ENCODE measurements around the gene DGUOK. TPM values are rescaled to one million over a fixed set of nuclear protein-coding genes. Genes with fewer than 3 reads are reported as not detected.

Gene DGUOK
- total RNA-seq, 1 experiment from 2014 or later: 100 TPM

DNA sequence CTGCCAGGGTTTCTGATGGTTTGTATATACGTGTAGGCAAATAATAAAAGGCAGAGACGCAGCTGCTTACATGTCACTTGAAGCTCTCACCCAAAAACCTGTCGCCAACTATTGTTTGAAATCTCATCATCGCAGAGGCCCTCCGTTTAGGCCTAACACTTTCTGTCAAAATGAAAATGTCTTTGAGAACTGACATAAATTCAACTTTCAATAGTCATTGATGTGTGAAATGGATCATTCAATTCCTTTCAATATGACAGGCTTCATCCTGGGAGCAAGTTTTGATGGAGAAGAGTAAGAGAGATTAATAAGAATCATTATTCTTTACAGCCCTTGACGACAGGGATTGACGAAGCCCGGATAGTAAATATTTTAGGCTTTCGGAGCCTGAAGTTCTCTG is 31.2 kb upstream of the DGUOK start:
- Histone ChIP-seq H2AFZ (ENCODE audit: low read depth, low read length, poor library complexity, severe bottlenecking) (no peak overlapping the region), H3K36me3 (ENCODE audit: control insufficient read depth in 1 of 2, insufficient read depth in 2 of 2, low read length in 2 of 2) (no peaks in the 10 kb centered on the region), H3K9me3 (ENCODE audit: control insufficient read depth in 1 of 2, insufficient read depth in 1 of 2, low read depth in 1 of 2, low read length in 2 of 2) (no peaks in the 10 kb centered on the region), H3K27me3 (ENCODE audit: insufficient read depth, low read length) (no peaks in the 10 kb centered on the region), H3K4me3 (replicated peaks in 1 of 2; ENCODE audit: low read depth in 1 of 2, low read length in 2 of 2) (no peak overlapping the region), H3K79me2 (ENCODE audit: insufficient read depth, low read length) (no peaks in the 10 kb centered on the region), H3K9me2 (ENCODE audit: insufficient read depth) (no peaks in the 10 kb centered on the region), H3K27ac (ENCODE audit: low read depth, low read length) (no peak overlapping the region), H3K4me1 (ENCODE audit: control insufficient read depth in 1 of 2, insufficient read depth in 2 of 2, low read length in 2 of 2) (peaks cover 0 to 6% of the 10 kb centered on the region in 2 experiments; a peak in 1 of 4 replicates), H3K9ac (ENCODE audit: low read length) (no peak overlapping the region), H3K4me2 (ENCODE audit: low read length) (no peak overlapping the region), H4K20me1 (ENCODE audit: insufficient read depth) (no peaks in the 10 kb centered on the region)
- no TSS peak for BruUV-seq (replicated peaks)
- no peak for DNase-seq (ENCODE audit: low read depth, low spot score)
- TF ChIP-seq, protein P1, sequence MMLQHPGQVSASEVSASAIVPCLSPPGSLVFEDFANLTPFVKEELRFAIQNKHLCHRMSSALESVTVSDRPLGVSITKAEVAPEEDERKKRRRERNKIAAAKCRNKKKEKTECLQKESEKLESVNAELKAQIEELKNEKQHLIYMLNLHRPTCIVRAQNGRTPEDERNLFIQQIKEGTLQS (IDR thresholded peaks at IDR 0.05): no peak
- TF ChIP-seq RAD21 (IDR thresholded peaks at IDR 0.05; ENCODE audit: low read depth) (no peak), POLR2A (IDR thresholded peaks at IDR 0.05; ENCODE audit: borderline replicate concordance, extremely low read depth, insufficient read depth, insufficient read length) (no peak), EGR1 (IDR thresholded peaks at IDR 0.05; ENCODE audit: low read depth) (no peak), JUND (IDR thresholded peaks at IDR 0.05) (no peak), SIN3A (IDR thresholded peaks at IDR 0.05; ENCODE audit: low read depth) (no peak), EZH2phosphoT487 (IDR thresholded peaks at IDR 0.05; ENCODE audit: borderline replicate concordance) (no peak), FOSL1 (IDR thresholded peaks at IDR 0.05; ENCODE audit: low read depth) (no peak), SRF (IDR thresholded peaks at IDR 0.05; ENCODE audit: low read depth) (no peak), CEBPB (IDR thresholded peaks at IDR 0.05; ENCODE audit: low read depth) (no peak), ELF1 (IDR thresholded peaks at IDR 0.05; ENCODE audit: borderline replicate concordance, low read depth) (no peak)
- TF ChIP-seq, protein P2, sequence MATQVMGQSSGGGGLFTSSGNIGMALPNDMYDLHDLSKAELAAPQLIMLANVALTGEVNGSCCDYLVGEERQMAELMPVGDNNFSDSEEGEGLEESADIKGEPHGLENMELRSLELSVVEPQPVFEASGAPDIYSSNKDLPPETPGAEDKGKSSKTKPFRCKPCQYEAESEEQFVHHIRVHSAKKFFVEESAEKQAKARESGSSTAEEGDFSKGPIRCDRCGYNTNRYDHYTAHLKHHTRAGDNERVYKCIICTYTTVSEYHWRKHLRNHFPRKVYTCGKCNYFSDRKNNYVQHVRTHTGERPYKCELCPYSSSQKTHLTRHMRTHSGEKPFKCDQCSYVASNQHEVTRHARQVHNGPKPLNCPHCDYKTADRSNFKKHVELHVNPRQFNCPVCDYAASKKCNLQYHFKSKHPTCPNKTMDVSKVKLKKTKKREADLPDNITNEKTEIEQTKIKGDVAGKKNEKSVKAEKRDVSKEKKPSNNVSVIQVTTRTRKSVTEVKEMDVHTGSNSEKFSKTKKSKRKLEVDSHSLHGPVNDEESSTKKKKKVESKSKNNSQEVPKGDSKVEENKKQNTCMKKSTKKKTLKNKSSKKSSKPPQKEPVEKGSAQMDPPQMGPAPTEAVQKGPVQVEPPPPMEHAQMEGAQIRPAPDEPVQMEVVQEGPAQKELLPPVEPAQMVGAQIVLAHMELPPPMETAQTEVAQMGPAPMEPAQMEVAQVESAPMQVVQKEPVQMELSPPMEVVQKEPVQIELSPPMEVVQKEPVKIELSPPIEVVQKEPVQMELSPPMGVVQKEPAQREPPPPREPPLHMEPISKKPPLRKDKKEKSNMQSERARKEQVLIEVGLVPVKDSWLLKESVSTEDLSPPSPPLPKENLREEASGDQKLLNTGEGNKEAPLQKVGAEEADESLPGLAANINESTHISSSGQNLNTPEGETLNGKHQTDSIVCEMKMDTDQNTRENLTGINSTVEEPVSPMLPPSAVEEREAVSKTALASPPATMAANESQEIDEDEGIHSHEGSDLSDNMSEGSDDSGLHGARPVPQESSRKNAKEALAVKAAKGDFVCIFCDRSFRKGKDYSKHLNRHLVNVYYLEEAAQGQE (IDR thresholded peaks at IDR 0.05; ENCODE audit: low read depth): no peak
- TF ChIP-seq, protein P3, sequence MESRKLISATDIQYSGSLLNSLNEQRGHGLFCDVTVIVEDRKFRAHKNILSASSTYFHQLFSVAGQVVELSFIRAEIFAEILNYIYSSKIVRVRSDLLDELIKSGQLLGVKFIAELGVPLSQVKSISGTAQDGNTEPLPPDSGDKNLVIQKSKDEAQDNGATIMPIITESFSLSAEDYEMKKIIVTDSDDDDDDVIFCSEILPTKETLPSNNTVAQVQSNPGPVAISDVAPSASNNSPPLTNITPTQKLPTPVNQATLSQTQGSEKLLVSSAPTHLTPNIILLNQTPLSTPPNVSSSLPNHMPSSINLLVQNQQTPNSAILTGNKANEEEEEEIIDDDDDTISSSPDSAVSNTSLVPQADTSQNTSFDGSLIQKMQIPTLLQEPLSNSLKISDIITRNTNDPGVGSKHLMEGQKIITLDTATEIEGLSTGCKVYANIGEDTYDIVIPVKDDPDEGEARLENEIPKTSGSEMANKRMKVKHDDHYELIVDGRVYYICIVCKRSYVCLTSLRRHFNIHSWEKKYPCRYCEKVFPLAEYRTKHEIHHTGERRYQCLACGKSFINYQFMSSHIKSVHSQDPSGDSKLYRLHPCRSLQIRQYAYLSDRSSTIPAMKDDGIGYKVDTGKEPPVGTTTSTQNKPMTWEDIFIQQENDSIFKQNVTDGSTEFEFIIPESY (IDR thresholded peaks at IDR 0.05; ENCODE audit: extremely low read depth, insufficient replicate concordance, low read length): no peak
- intact Hi-C loops (cut with micrococcal nuclease): no loop called here
- RAD21 ChIA-PET (ENCODE audit: low non-redundant PET in 1 of 2, low total read pairs in 2 of 2, uncharacterized antibody in 2 of 2, unreplicated experiment in 2 of 2): no interaction called here
- ATAC-seq: no peak
- POLR2A ChIA-PET: no interaction called here
- CTCF ChIA-PET: no interaction called here

Data from HCT116 (cell line).